GM18868 (cell line): ENCODE data around the gene REXO1.
"Not testable (repeated sequence)": the region's sequence is repeated elsewhere in the genome, so short reads cannot be mapped to it uniquely, and the experiment has no call there.

ENCODE experiments used
- ATAC-seq: cut with Tn5 transposase; IDR thresholded peaks from one replicate; pipeline ENCODE4 v1.9.1; 2021; ENCODE audit warnings: mild to moderate bottlenecking, moderate library complexity; ENCODE audit not compliant: unreplicated experiment

The REXO1 gene

GRCh38 chr19:1814391-1814790, 33.9 kb downstream of the REXO1 start:
- no peak for ATAC-seq

- ATAC-seq: no peak
These were observed 34.8 kb downstream of the REXO1 start for GRCh38 chr19:1813192-1814182.

- peak; percentile 68 for ATAC-seq
These were observed 35.7 kb downstream of the REXO1 start for GRCh38 chr19:1812426-1813191.

GRCh38 chr19:1811942-1812425, 36.3 kb downstream of the REXO1 start, which contains the start of gene ATP8B3:
ATP8B3 (minus strand) TSS chr19:1812276; CDS start chr19:1811736, 540 bp downstream.
- ATAC-seq: peak; percentile 17

- no peak for ATAC-seq
These were observed 36.8 kb downstream of the REXO1 start for GRCh38 chr19:1811472-1811894.

- ATAC-seq: no peak
These were observed 37.7 kb downstream of the REXO1 start for GRCh38 chr19:1810439-1811160.

GRCh38 chr19:1809678-1810077, 38.6 kb downstream of the REXO1 start:
- no peak for ATAC-seq

- ATAC-seq: no peak
These were observed 39.9 kb downstream of the REXO1 start for GRCh38 chr19:1808395-1808731.

- no peak for ATAC-seq
These were observed 40.4 kb downstream of the REXO1 start for GRCh38 chr19:1807695-1808394.

- ATAC-seq: no peak
These were observed 41.1 kb downstream of the REXO1 start for GRCh38 chr19:1807030-1807694.

- no peak for ATAC-seq
These were observed 41.9 kb downstream of the REXO1 start for GRCh38 chr19:1806184-1807029.

GRCh38 chr19:1805401-1806183, 42.7 kb downstream of the REXO1 start:
- ATAC-seq: no peak

GRCh38 chr19:1804858-1805257, 43.4 kb downstream of the REXO1 start:
- no peak for ATAC-seq

- ATAC-seq: no peak
These were observed 48.5 kb downstream of the REXO1 start for GRCh38 chr19:1799695-1800342.

- ATAC-seq: not testable (repeated sequence)
These were observed 51.0 kb downstream of the REXO1 start for GRCh38 chr19:1797313-1797712.

- ATAC-seq: no peak
These were observed 51.7 kb downstream of the REXO1 start for GRCh38 chr19:1796395-1797142.
